Skeletal muscle cell (primary cell): ENCODE measurements around the gene TPBGL.

ENCODE experiments used
- DNase-seq: peaks from one replicate; pipeline ENCODE4 v3.0.0-alpha.2; 2010; ENCODE audit warnings: low read depth
- H3K4me3 ChIP-seq: 2 replicates; pipeline ENCODE4 v1.5.1; 2011; ENCODE audit warnings: low read depth, mild to moderate bottlenecking, control low read depth, low read length, moderate library complexity

The TPBGL gene

DNA sequence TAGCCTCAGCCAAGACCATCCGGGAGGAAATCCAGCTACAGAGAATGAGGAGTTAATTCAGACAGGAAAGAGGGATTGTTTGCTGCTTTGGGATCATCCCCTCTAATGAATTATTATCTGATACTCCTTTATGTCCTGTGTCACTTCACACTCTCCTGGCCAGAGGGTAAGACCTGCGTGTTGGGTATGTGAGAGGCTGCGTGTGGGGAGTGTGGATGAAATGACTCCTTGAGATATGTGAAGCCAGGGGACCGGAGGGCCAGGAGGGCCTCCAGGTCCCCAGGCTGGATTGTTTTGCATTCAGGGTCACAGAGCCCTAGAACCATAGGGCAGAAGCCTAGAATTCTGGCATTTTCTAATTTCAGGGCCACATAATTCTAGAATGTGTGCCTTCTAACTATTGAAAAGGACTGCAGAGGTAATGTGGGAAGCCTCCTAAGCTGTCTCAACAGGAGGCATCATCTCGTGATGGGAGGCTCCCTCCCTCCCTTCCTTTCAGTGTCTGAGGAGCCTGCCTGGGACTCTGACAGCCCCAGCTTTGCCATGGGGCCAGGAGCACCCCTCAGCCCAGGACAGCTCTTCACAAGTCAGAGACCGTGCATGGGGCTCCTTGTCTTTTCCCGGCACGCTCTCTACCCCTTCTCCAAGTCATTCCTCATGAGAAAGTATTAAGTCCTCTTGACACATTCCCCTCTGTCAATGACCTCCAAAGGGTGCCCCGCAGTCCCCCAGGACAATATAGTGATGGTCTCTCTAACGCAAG, 3.7 kb downstream of the TPBGL start:
- no peak overlapping the region for H3K4me3 ChIP-seq
- no peak for DNase-seq

DNA sequence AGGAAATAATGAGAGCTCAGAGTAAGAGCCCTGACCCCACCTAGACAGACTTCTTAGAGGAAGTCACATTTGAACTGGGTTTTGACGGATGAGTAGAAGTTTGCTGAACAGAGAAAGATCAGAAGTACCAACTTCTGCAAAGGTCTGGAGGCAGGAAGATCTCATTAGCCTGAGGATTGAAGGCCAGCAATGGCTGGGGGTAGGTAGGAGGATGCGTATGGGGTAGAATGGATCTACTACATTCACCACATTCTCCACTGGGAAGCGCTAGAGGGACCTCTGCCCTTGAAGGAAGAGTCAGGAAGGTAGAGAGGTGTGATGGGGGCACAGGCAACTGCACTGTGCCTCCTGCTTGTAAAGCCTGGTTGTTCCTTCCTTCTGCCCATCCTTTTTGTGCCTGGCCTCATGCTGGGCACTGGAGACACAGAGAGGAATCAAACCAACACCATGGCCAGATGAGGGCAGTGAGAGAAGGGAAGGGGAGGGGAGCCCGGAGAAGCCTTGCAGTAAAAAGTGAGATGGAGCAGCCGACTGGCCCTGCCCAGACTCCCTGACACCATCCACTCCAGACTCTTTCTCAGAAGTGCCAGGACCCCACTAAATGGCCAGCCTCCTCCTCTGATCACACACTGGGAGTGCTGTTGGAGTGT, 4.9 kb downstream of the TPBGL start:
- no peak for DNase-seq

GRCh38 chr11:75246006-75246670, 5.6 kb downstream of the TPBGL start:
- DNase-seq, result no peak
- H3K4me3 ChIP-seq, result no peak overlapping the region

More for the DNA sequence above, 4.9 kb downstream of the TPBGL start:
- no peak overlapping the region for H3K4me3 ChIP-seq

DNA sequence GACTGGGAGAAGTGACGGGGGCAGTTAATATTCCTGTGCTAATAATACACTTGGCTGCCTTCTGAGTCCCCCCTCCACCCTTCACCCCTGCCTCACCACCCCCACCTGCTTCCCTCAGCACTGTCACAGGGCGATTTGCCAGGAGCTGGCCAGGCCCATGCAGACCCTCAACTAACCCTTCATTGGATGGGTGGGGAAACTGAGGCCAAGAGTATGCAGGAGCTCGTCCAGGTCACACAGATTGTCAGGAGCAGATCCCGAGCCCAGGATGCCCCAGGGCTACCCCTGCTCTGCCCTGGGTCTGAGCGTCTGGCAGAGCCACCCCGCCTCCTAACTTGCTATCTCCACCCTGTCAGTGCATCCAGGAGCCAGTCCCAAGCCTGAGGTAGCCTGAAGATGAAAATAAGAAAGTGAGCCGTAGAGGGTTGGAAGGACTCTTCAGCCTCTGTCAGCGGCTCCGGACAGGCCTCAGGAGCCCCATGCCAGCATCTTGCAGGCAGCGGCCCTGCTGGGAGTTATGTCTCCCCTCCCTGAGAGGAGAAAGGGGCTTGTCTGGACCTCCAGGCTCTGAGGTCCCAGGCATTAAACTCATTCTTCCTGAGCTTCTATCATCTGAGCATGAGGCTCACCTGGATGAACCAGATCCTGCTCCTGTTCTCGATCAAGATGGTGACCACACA, 6.2 kb downstream of the TPBGL start:
- no peak overlapping the region for H3K4me3 ChIP-seq
- DNase-seq, result no peak

- no peak for DNase-seq
- no peak overlapping the region for H3K4me3 ChIP-seq
These were observed 8.3 kb downstream of the TPBGL start for GRCh38 chr11:75248924-75249256.

DNA sequence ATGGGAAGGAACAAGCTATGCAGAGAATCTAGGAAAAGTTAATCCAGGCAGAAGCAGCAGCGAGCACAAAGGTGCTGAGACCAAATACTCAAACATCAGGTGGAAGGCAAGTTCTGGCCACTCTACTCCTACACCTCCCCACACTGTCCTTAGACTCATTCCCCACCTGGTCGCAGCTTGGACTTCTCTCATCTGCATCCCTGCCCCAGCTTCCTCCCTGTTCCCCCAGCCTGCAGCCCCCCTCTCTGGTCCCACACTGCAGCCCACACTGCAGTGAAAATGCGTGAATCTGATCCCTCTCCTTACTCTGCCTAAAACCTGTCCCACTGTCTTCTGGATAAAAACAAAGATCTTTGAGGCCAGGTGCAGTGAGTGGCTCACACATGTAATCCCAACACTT, 9.1 kb downstream of the TPBGL start:
- DNase-seq, result no peak
- H3K4me3 ChIP-seq, result no peak overlapping the region

- H3K4me3 ChIP-seq, result no peak overlapping the region
- no peak for DNase-seq
These were observed 13.8 kb downstream of the TPBGL start for GRCh38 chr11:75254326-75254725.

- H3K4me3 ChIP-seq, result no peak overlapping the region
- DNase-seq, result no peak
These were observed 20.0 kb downstream of the TPBGL start for GRCh38 chr11:75260396-75261170.

DNA sequence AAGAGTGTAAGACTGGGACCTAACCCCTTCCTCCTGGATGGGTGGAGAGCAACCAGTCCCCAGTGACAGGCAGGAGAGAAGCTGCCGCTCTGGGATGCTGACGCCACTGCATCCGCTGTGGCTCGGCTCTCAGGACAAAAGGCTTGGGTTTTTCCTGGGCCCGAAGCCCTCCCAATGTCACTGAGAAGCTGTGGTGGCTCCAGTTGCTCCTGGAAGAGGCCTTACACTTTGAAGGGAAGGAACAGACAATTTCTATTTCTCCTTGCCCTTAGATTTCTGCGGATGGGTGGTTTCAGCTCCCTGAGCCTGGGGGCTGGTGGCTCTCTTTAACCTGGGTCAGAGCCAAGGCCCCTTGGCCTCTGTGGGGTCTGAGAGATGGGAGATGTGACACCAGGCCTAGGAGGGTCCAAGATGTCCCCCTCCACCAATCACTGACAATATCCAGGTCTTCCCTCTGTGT, 21.4 kb downstream of the TPBGL start:
- H3K4me3 ChIP-seq, result no peak overlapping the region
- DNase-seq, result no peak

- no peak for DNase-seq
- H3K4me3 ChIP-seq, result no peak overlapping the region
These were observed 21.9 kb downstream of the TPBGL start for GRCh38 chr11:75262436-75262835.

DNA sequence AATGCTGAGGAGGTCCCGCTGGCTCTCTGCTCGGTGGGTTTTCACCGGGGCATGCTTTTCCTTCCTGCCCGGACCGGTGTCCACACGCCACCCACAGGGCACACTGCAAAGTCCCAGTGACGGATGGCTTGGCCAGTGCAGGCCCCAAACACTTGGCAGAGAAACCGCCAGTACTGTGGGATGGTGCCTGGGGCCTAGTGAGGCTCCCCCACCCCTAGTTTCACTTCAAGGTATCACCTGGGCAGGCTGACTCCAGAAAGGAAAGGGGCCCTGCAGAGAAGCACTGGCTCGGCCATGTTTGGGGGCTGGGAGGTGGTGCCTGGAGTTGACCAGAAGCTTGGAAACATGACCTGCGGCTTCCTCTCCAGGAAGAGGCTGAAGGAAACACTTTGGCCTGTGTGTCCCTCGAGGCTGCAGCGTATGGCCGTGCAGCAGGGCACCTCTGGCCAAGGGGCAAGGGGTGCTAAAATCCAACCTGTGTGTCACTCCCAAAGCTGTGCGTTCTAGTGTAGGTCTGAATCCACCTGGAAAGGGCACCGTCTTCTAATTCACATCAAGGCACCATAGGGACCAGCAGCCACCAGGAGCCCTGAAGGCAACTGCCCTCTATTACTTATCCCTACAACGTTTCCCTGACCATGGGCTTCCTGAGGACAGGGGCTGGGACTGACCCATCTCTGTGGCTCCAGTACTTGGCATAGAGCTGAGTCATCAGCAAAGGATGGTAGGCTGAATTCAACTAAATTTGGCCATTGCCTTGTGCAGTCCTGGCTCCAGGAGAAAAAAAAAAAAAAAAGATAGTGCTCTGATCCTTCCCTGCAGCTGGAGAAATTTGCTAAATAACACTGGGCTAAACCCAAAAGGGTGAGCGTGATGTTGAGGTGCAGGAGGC, 22.6 kb downstream of the TPBGL start:
- no peak overlapping the region for H3K4me3 ChIP-seq
- no peak for DNase-seq

DNA sequence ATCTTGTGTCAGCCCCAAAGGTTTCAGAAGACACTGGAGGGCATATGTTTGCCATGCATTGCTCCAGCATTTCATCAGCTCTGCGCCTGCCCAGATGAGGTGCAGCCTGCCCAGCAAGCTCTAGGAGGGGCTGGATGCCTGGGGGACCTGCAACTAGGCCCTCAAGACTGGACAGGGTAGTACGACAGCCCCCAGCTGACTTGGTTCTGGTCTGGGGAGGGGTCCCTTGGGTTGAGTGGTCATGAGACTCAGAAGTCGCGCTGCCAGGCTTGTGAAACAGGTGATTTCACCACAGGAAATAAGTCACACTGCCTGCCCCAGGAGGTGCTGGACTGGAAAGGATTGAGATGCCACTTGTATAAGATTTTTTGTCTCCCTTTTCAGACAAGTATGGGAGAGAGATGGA, 23.4 kb downstream of the TPBGL start:
- H3K4me3 ChIP-seq, result no peak overlapping the region
- DNase-seq, result no peak

DNA sequence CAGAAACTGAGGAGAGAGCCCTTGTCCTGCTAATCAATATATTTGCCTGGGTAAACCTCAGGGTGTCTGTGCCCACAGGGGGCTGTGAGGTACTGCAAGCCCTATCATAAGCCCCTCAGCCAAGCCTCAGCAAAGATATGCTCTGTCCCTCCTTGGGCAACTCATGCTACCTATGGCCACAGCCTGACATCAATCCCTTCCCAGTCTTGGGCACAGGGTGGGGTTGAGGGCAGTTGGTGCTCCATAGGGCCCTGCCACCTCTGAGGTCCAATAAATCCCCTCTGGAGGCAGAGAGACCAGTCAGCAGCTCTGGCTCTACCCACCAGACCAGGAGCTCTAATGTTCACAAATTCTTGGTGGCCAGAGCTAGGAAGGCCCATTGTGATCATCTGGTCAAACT, 23.8 kb downstream of the TPBGL start:
- DNase-seq, result no peak
- no peak overlapping the region for H3K4me3 ChIP-seq

GRCh38 chr11:75264971-75265370, 24.4 kb downstream of the TPBGL start:
- no peak for DNase-seq
- H3K4me3 ChIP-seq, result no peak overlapping the region

DNA sequence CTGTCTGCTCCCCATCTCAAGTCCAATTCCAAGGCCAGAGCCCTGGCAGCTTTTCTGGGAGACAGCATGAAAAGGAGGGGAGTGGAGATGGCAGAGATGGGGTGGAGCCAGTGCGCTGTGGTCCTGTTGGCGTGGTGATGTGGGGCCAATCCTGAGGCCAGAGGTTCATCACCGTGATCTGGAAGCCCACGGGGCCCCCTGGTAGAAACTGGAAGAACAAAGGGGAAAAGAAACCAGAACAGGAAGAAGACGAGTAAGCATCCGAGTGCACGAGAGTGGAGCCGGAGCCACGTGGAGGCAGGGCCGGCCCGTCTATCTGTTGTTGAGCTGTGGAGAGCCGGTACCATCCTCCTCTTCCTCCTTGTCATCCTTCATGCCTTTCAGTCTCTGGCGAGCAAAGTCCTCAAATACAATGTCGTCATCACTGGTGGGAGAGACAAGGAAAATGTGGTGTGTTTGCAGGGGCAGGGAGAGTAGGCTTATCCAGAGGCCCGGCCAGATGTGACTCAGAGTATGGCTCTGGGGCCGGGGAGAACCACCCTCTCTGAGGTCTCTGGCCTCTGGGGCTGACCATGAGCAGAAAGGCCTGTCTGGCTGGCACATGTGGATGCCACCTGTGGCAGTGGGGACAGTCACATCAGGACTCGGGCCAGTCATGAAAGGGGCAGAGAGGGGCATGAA, 25.4 kb downstream of the TPBGL start:
- no peak overlapping the region for H3K4me3 ChIP-seq
- no peak for DNase-seq

DNA sequence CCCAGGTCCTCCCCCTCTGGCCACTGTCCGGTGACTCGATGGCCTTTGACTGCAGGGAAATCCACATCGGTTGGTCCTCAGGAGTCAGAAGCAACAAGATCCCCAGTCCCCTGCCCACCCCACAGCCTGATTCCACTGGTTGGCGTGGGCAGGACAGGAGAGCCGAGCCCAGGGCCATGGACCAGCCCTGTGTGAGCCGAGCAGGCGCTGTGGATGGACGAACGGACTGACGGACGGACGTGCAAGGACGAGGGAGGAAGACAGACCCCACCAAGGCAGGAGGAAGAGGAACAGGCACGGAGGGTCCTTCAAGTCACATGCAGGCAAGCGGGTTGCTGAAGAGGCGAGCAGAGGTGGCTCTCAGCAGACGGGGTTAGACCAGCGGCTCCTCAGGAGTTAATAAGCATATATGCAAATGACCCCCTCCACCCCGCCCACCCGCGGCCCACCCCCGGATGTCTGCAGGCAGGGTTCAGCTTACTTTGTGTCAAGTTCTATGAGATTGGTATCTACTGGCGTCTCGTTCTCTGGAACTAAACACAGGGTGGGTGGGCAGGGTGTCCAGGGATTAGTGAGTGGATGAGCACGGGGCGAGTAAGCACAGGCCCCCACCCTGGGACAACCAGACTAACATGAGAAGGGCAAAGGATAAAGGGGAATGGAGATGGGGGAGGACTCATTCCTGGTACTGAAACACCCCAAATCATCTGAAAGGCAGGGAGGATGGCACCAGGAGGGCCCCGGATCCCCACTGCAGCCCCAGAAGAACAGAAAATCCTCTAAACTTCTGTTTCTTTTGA, 26.8 kb downstream of the TPBGL start:
- no peak overlapping the region for H3K4me3 ChIP-seq

DNA sequence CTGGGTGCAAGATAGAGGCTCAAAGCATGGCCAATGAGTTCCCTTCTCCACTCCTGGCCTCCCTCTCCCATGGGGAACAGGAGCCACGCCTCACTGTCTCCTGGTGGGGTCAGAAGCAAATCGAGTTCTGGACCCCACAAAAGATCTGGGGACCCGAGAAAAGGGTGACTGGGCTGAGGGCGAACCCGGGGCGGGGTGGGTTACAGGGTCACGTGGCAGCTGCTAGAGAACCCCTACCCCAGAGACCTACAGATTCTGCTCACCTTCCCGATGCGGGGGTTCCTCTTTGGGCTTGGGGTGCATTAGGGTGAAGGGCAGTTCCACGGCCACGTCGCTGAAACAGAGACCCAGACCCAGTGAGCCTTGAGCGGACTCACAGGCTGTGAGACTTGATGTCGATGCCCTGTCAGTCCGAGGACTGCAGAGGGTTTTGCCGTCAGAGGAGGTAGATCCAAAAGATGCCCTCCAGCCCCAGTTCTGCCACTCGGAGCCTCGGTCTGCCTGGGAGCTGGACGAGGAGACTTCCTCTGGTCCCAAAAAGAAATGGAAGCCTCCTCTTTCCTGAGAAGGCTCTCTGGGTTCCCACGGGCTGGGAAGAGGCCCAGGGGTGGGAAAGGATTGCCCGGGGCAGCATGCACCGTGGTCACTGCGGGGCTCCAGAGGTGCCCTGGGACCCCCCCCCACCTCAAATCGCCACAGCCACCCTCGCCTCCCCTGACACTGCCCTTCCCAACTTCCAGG, 28.2 kb downstream of the TPBGL start:
- DNase-seq, result no peak
- H3K4me3 ChIP-seq, result no peak overlapping the region

More for the DNA sequence above, 26.8 kb downstream of the TPBGL start:
- DNase-seq, result no peak
